Hepatocyte (in vitro differentiated cells): ENCODE results near the gene AGBL4.

Experiments used
- CTCF ChIP-seq: fragments of 200-600 bp; sonication (generic); IDR thresholded peaks from 2 replicates; pipeline ENCODE4 v1.5.1; 2016; ENCODE audit warnings: antibody characterized with exemption, mild to moderate bottlenecking; ENCODE audit not compliant: poor library complexity
- EZH2 ChIP-seq: fragments of 200-600 bp; sonication (generic); IDR thresholded peaks from 2 replicates; pipeline ENCODE4 v1.6.1; 2016; ENCODE audit warnings: antibody characterized with exemption, mild to moderate bottlenecking, borderline replicate concordance
- EZH2phosphoT487 ChIP-seq: fragments of 200-600 bp; sonication (generic); IDR thresholded peaks from one replicate; pipeline ENCODE4 v1.6.1; 2018; ENCODE audit warnings: antibody characterized with exemption, mild to moderate bottlenecking, low read depth, moderate library complexity; ENCODE audit not compliant: unreplicated experiment, severe bottlenecking

GRCh38 chr1:48908606-48909005 is 1115.1 kb downstream of the AGBL4 start:
- no peak for TF ChIP-seq EZH2
- TF ChIP-seq CTCF: no peak
- TF ChIP-seq EZH2phosphoT487: no peak
